NK-92 treated with Interleukin-12 subunit alpha and Interleukin-12 subunit beta, amount 100 ng/mL, for 24 hours (cell line): Measurements from ENCODE around the gene SH3YL1.
"Not testable (repeated sequence)": the region's sequence is repeated elsewhere in the genome, so short reads cannot be mapped to it uniquely, and the experiment has no call there.

Source experiments
- DNase-seq: peaks from one replicate; lab custom pipeline; 2025; lab: John Stamatoyannopoulos, UW

Gene SH3YL1

DNA sequence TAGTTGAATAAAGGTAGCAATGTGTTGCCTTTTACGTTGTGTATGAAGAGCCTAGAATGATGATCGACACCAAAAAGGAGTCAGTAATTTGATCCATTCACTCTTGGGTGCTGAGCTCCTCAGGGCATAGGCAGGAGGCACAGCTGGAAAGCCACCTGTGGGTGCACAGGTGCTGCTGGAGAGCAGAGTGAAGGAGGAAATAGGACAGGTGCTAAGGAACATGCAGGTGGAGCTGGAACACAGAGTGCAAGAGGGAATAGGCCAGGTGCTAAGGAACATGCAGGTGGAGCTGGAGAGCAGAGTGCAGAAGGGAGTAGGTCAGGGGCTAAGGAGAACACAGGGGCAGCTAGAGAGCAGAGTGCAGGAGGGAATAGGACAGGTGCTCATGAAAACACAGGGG, 86.1 kb downstream of the SH3YL1 start:
- no peak for DNase-seq

DNA sequence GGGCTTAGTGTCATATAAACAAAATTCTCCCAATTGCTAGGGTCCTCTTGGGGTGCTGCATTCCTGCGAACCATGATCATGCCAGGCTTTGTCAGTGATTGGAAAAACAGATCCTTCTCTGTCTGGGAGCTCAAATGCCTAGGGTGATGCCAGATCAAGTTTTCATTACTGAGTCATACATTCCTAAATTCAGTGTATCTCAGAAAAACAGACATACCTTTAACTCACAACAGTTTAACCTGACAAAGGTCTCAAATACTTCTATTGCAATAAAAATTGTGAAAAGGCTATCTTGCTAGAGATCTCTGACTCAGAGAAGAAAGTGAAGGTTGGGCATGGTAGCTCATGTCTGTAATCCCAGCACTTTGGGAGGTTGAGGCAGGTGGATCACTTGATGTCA, 86.9 kb downstream of the SH3YL1 start:
- no peak for DNase-seq

DNA sequence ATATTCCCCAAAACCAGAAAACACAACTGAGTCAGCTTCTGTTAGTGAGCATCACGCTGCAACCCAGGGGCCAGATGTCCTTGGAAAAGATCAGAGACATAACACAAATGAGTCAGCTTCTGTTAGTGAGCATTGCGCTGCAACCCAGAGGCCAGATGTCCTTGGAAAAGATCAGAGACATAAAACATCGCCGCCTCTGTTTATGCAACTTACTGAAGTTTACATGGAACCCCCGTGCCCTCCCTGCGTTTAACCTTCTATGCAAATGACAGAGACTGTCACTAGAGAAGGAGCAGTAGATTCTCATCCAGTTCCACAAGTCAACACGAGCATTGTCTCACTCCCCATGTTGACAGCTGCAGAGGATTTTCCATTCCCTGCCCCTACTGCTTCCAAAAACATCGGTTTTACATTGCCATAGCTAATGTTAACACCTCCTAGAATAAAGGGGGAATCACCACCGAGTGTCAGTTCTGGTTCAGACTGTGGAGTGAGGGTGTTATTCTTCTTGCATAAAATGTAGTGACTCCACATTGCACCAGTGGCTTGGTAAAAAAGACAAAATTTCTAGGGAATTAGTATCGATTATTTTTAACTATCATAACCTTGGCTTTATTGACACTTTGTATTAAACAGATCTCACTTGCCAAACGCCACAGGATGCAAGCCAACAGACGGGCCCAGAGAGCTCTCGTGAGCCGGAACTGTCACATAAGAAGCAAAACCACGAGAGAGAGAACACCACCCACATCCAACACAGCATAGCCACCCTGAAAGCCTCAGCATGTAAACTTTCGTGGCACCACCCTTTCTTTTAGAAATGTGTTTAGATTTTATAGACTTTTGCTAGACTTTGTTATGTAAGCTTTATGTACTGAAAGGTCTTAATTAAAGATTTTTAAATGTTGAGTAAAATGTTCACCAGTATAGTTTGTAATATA, 87.7 kb downstream of the SH3YL1 start:
- DNase-seq = peak; percentile 11

DNA sequence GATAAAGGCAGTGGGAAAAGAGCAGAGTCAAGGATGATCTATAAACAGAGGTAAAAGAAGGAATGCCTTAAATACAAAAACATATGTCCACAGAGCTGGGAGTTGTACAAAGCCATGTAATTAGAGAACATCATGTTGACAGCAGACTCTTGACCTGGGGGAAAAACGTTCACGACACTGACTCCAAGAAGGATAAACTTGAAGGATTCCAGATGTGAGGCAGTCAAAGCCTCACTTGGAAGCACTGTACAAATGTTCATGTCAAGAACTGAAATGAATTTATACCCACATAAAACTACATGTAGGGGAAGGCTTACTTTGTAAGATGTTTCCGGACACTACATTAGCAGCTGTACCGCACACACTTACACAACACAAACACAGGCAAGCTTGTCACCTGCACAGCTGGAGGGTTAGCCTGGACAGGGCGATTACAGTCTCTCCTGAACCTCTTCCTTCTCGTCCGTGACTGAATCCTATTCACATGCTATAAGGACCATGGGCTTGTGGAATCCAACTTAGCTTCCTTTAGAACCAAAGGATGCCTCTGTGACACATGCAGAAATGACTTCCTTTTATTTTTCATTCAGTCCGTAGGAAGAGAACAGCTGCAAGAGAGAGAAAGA, 88.6 kb downstream of the SH3YL1 start:
- no peak for DNase-seq

DNA sequence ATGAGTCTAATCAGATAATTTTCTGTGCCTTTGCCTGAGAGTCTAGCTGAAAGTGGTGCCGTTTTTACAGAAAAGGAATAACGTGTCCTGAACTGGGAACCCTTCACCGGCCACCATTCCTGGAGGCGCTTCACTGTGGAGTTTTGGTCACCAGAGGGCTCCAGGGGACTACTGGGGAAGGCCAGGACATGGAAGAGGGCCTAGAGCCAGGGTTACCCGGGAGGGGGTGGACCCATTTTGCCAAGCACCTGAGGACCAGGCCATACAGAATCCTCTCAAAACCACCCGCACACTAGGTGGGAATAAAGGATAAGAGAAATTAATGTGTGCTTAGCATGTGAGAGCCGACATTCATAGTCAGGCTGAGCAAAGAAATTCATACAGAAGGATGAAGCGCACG, 91.7 kb downstream of the SH3YL1 start:
- not testable (repeated sequence) for DNase-seq

DNA sequence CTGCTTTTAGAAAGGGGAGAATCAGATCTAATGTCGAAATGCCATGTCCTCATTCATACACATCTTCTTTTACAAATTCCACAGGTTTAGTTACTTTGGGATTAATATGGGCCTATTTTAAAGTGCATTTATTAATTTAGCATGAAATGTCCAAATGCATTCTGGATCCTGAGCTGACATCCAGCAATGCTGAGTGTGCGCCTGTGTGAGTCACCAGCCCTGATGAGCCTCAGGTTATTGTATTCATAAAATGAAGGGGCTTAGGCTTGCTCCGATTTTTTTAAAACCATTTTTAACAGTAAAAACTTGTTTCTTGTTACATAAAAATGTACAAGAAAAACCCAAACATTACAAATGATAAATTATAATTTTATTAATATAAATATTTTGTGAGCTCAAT, 94.1 kb downstream of the SH3YL1 start:
- DNase-seq = no peak
